ENCODE results near the gene TLCD3B.

TLCD3B gene

GRCh38 chr16:30030841-30031413, at the start of gene TLCD3B:
TSS of gene TLCD3B (minus strand) at chr16:30031271. CDS start at chr16:30030527, 744 bp downstream.
- no peaks in the 10 kb centered on the region for H3K4me1 ChIP-seq (ENCODE audit: insufficient read depth, poor library complexity, severe bottlenecking)
- DNase-seq (ENCODE audit: low spot score) (no peak), ATAC-seq (ENCODE audit: low read depth) (no peak)
- H3K36me3 ChIP-seq (ENCODE audit: low read depth): no peaks in the 10 kb centered on the region
- no peak within 1 kb of the TSS for H3K4me3 ChIP-seq (ENCODE audit: severe bottlenecking)
- no peak for TF ChIP-seq CTCF (IDR thresholded peaks at IDR 0.05; ENCODE audit: poor library complexity, severe bottlenecking)
- H3K27me3 ChIP-seq (ENCODE audit: insufficient read depth, poor library complexity, severe bottlenecking): peaks cover 8% of the 10 kb centered on the region
- no peak within 1 kb of the TSS for H3K27ac ChIP-seq (ENCODE audit: poor library complexity, severe bottlenecking)
- H3K9me3 ChIP-seq (ENCODE audit: severe bottlenecking): no peaks in the 10 kb centered on the region

GRCh38 chr16:30079480-30079879, 48.4 kb upstream of the TLCD3B start:
- no peak for TF ChIP-seq CTCF (IDR thresholded peaks at IDR 0.05; ENCODE audit: poor library complexity, severe bottlenecking)
- ATAC-seq (ENCODE audit: low read depth): no peak
- DNase-seq (ENCODE audit: low spot score): no peak
- H3K36me3 ChIP-seq (ENCODE audit: low read depth): peaks cover 83% of the 10 kb centered on the region
- no peaks in the 10 kb centered on the region for H3K9me3 ChIP-seq (ENCODE audit: severe bottlenecking)
- no peak overlapping the region for H3K27ac ChIP-seq (ENCODE audit: poor library complexity, severe bottlenecking)
- no peaks in the 10 kb centered on the region for H3K27me3 ChIP-seq (ENCODE audit: insufficient read depth, poor library complexity, severe bottlenecking)
- H3K4me3 ChIP-seq (ENCODE audit: severe bottlenecking): no peak overlapping the region
- peaks cover 13% of the 10 kb centered on the region for H3K4me1 ChIP-seq (ENCODE audit: insufficient read depth, poor library complexity, severe bottlenecking)

- Histone ChIP-seq H3K27ac (ENCODE audit: poor library complexity, severe bottlenecking) (no peak overlapping the region), H3K4me1 (ENCODE audit: insufficient read depth, poor library complexity, severe bottlenecking) (peaks cover 13% of the 10 kb centered on the region), H3K27me3 (ENCODE audit: insufficient read depth, poor library complexity, severe bottlenecking) (no peaks in the 10 kb centered on the region), H3K9me3 (ENCODE audit: severe bottlenecking) (no peaks in the 10 kb centered on the region), H3K36me3 (ENCODE audit: low read depth) (peaks cover 76% of the 10 kb centered on the region), H3K4me3 (ENCODE audit: severe bottlenecking) (no peak overlapping the region)
- DNase-seq (ENCODE audit: low spot score): no peak
- ATAC-seq (ENCODE audit: low read depth): no peak
- no peak for TF ChIP-seq CTCF (IDR thresholded peaks at IDR 0.05; ENCODE audit: poor library complexity, severe bottlenecking)
These were observed 47.7 kb upstream of the TLCD3B start for GRCh38 chr16:30078744-30079143.

GRCh38 chr16:30077656-30078055, 46.6 kb upstream of the TLCD3B start:
- TF ChIP-seq CTCF (IDR thresholded peaks at IDR 0.05; ENCODE audit: poor library complexity, severe bottlenecking): no peak
- Histone ChIP-seq H3K27me3 (ENCODE audit: insufficient read depth, poor library complexity, severe bottlenecking) (no peaks in the 10 kb centered on the region), H3K36me3 (ENCODE audit: low read depth) (peaks cover 65% of the 10 kb centered on the region), H3K27ac (ENCODE audit: poor library complexity, severe bottlenecking) (peak overlapping the region; percentile 69), H3K4me3 (ENCODE audit: severe bottlenecking) (no peak overlapping the region), H3K9me3 (ENCODE audit: severe bottlenecking) (no peaks in the 10 kb centered on the region), H3K4me1 (ENCODE audit: insufficient read depth, poor library complexity, severe bottlenecking) (peaks cover 13% of the 10 kb centered on the region)
- ATAC-seq (ENCODE audit: low read depth): no peak
- DNase-seq (ENCODE audit: low spot score): no peak

- DNase-seq (ENCODE audit: low spot score) (no peak), ATAC-seq (ENCODE audit: low read depth) (peak; percentile 2; the same call in 2 of the 3 replicates)
- no peak for TF ChIP-seq CTCF (IDR thresholded peaks at IDR 0.05; ENCODE audit: poor library complexity, severe bottlenecking)
- Histone ChIP-seq H3K36me3 (ENCODE audit: low read depth) (peaks cover 63% of the 10 kb centered on the region), H3K27ac (ENCODE audit: poor library complexity, severe bottlenecking) (peak overlapping the region; percentile 69), H3K4me1 (ENCODE audit: insufficient read depth, poor library complexity, severe bottlenecking) (peaks cover 13% of the 10 kb centered on the region), H3K9me3 (ENCODE audit: severe bottlenecking) (no peaks in the 10 kb centered on the region), H3K4me3 (ENCODE audit: severe bottlenecking) (peak overlapping the region; percentile 87), H3K27me3 (ENCODE audit: insufficient read depth, poor library complexity, severe bottlenecking) (no peaks in the 10 kb centered on the region)
These were observed 45.3 kb upstream of the TLCD3B start for GRCh38 chr16:30076276-30076791.
